Natural killer cell (primary cell): Measurements from ENCODE around the gene DOP1A. TPM values are rescaled to one million over a fixed set of nuclear protein-coding genes. Genes with fewer than 3 reads are reported as not detected.

Experiments
- ATAC-seq, 3 donors: fragments of 150-1000 bp in 2 of 3; fragments of 200-7000 bp in 1 of 3; cut with Tn5 transposase; 1 replicate in 1 of 3; 2 replicates in 2 of 3; pipeline ENCODE4 v1.10.0; 2021; ENCODE audit warnings: mild to moderate bottlenecking in 2 of 3, moderate library complexity in 2 of 3
- DNase-seq, 2 donors: peaks; one replicate each; pipeline versions ENCODE4 v3.0.0 to v3.0.0-alpha.2; 2013 to 2021; ENCODE audit warnings: mixed read lengths in 1 of 2
- H3K27ac ChIP-seq: one replicate; pipeline ENCODE4 v1.5.1; 2013; ENCODE audit warnings: mild to moderate bottlenecking, low read length
- H3K27me3 ChIP-seq: one replicate; pipeline ENCODE4 v1.6.1; 2013; ENCODE audit warnings: low read length; ENCODE audit not compliant: control insufficient read depth, insufficient read depth
- H3K36me3 ChIP-seq: one replicate; pipeline ENCODE4 v1.6.1; 2013; ENCODE audit warnings: low read length; ENCODE audit not compliant: control insufficient read depth, insufficient read depth
- H3K4me1 ChIP-seq: one replicate; pipeline ENCODE4 v1.6.1; 2013; ENCODE audit warnings: low read length; ENCODE audit not compliant: control insufficient read depth, insufficient read depth
- H3K4me3 ChIP-seq: one replicate; pipeline ENCODE4 v1.5.1; 2013; ENCODE audit warnings: low read length
- H3K9me3 ChIP-seq: one replicate; pipeline ENCODE4 v1.6.1; 2013; ENCODE audit warnings: low read length; ENCODE audit not compliant: control insufficient read depth, insufficient read depth
- H3K27ac Mint-ChIP-seq, 2 donors: one replicate each; pipeline ENCODE4 v1.8.0; 2022; ENCODE audit warnings: mild to moderate bottlenecking in 2 of 2, mixed read lengths in 2 of 2, moderate library complexity in 1 of 2
- H3K27me3 Mint-ChIP-seq, 2 donors: one replicate each; pipeline ENCODE4 v1.8.0; 2022; ENCODE audit warnings: low read depth in 2 of 2, mixed read lengths in 2 of 2
- H3K36me3 Mint-ChIP-seq: one replicate; pipeline ENCODE4 v1.8.0; 2022; ENCODE audit warnings: mixed read lengths
- H3K4me1 Mint-ChIP-seq, 2 donors: one replicate each; pipeline ENCODE4 v1.8.0; 2022; ENCODE audit warnings: mixed read lengths in 2 of 2
- H3K4me3 Mint-ChIP-seq: one replicate; pipeline ENCODE4 v1.8.0; 2022; ENCODE audit warnings: mild to moderate bottlenecking, moderate library complexity, mixed read lengths
- H3K9me3 Mint-ChIP-seq, 2 donors: one replicate each; pipeline ENCODE4 v1.8.0; 2022; ENCODE audit warnings: mixed read lengths in 2 of 2
- WGBS: methylation state at CpG from one replicate; pipeline ENCODE4 v1.1.7; 2013; ENCODE audit warnings: missing lambda C conversion rate; ENCODE audit not compliant: insufficient coverage; 5-methylcytosine and 5-hydroxymethylcytosine counted together
- intact Hi-C: fragments of 100-400 bp; cut with micrococcal nuclease; formaldehyde crosslinking; loops from one replicate; pipeline ENCODE4 v1.14.2; 2022
- total RNA-seq, 4 donors: library from RNA; stranded (reverse); fragments of 120-200 nt in 1 of 4; gene quantifications; one replicate each; pipeline versions ENCODE4 v1.2.3 to v1.2.4, GENCODE V29; 2013 to 2022
- TF ChIP-seq, protein P1 (sequence below): fragments of 200-600 bp; IDR thresholded peaks from one replicate; pipeline ENCODE4 v1.8.0; 2022; ENCODE audit warnings: antibody characterized with exemption

The DOP1A gene
- total RNA-seq, 3 donors from 2014 or later (not counting 1 experiment from before 2014, with no cell fraction given) = 23.5 to 36.7 (median 30.1) TPM

DNA sequence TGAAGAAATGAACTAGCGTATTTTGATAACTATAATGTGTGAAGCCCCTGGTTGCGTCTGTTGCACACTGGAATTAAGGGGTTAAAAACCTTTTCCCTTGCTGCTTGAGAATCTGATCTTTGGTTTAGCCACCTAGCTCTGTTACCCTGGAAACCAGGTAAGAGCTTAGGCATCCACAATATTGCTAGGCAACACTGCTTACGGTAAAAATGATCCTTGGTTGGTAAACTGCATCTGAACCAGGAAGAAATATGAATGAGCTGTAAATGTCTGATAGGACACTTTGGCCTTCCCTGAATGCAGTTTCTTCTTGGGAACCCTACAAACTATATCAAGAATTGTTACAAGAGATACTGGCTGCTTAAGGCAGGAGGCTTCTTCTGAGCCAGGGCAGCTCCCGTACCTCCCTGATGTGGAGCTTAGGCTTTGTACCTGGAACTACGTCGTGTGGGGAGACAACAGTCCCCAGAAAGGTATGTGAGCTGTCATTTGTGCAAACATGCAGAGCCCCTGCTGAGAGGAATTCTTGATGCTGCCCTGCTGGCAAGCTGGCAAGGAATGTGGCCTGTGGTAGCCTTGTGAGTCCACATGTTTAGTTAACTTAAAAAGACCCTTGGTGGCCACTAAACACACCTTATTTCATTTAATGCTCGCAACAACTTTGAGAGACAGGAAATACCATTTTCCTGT is 20.3 kb upstream of the DOP1A start:
- intact Hi-C loops = no loop called here
- Histone ChIP-seq H3K4me3 (no peak overlapping the region), H3K9me3 (no peaks in the 10 kb centered on the region), H3K36me3 (no peaks in the 10 kb centered on the region), H3K27me3 (no peaks in the 10 kb centered on the region), H3K27ac (no peak overlapping the region), H3K4me1 (no peaks in the 10 kb centered on the region)
- Mint-ChIP-seq H3K9me3 (no peaks in the 10 kb centered on the region), H3K4me1 (no peaks in the 10 kb centered on the region), H3K27ac (no peak overlapping the region), H3K4me3 (no peak overlapping the region), H3K27me3 (no peaks in the 10 kb centered on the region), H3K36me3 (no peaks in the 10 kb centered on the region)
- no peak for DNase-seq
- 93% methylated on average over 7 of the region's 7 CpGs for WGBS
- ATAC-seq = no peak
- TF ChIP-seq, protein P1, sequence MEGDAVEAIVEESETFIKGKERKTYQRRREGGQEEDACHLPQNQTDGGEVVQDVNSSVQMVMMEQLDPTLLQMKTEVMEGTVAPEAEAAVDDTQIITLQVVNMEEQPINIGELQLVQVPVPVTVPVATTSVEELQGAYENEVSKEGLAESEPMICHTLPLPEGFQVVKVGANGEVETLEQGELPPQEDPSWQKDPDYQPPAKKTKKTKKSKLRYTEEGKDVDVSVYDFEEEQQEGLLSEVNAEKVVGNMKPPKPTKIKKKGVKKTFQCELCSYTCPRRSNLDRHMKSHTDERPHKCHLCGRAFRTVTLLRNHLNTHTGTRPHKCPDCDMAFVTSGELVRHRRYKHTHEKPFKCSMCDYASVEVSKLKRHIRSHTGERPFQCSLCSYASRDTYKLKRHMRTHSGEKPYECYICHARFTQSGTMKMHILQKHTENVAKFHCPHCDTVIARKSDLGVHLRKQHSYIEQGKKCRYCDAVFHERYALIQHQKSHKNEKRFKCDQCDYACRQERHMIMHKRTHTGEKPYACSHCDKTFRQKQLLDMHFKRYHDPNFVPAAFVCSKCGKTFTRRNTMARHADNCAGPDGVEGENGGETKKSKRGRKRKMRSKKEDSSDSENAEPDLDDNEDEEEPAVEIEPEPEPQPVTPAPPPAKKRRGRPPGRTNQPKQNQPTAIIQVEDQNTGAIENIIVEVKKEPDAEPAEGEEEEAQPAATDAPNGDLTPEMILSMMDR = no peak

DNA sequence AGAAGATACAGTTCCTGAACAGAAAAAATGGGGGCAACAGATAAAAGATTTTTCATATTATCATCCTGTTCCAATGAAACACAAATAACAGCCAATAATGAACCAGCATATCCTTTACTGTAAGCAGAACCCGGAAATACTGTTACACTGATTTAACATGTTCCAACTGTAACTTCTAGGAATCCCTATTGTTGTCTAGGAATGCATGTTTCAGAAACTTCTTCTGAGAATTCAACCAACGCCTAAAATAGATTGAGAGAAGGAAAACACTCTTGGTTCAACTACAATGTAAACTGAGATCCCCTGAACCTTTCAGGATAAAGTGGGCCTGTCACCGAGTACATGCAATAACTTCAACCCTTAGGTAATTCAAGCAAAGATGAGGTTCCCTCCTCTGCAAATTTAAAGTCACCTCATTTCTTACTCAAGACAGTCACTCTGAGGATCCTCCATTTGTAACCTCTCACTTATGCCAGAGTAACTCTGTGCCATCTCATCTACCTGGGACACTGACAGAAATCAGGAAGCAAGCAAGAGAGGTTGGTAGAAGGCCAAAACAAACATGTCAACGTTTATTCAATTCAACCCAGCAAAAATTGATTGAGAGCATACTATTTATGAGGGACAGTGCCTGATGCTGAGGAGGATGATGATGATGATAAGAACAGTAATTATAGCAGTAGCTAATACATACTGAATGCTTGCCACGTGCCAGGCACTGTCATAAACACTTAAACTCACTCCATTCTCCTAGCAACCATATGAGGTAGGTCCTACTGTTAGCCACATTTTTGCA is 15.9 kb upstream of the DOP1A start:
- H3K36me3 Mint-ChIP-seq = no peaks in the 10 kb centered on the region
- Histone ChIP-seq H3K27ac (no peak overlapping the region), H3K27me3 (no peaks in the 10 kb centered on the region), H3K9me3 (no peaks in the 10 kb centered on the region), H3K36me3 (no peaks in the 10 kb centered on the region), H3K4me1 (no peaks in the 10 kb centered on the region), H3K4me3 (no peak overlapping the region)
- H3K4me1 Mint-ChIP-seq = no peaks in the 10 kb centered on the region
- no peaks in the 10 kb centered on the region for H3K9me3 Mint-ChIP-seq
- no peaks in the 10 kb centered on the region for H3K27me3 Mint-ChIP-seq
- no peak overlapping the region for H3K27ac Mint-ChIP-seq
- ATAC-seq (no peak), DNase-seq (no peak)
- TF ChIP-seq, protein P1 = no peak
- intact Hi-C loops = no loop called here
- 81% methylated on average over 5 of the region's 5 CpGs for WGBS
- no peak overlapping the region for H3K4me3 Mint-ChIP-seq

DNA sequence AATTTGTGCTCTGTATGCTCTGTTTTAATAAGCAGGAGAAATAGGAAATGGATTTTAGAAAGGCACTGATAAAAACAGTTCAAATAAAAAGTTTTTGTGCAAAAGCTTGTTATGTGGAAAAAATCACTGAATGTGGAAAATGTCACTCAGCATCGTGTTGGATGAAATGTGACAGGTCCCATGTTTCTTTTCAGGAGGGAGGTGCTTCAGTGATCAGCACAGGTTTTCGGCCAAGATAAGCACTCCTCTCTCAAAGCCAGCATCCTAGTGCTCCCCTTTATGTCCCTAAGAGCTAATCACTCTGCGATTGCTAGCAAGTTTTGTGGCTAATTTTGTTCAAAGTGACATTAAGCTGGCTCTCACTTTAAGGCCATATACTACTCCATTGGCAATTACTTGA is 13.8 kb upstream of the DOP1A start:
- H3K9me3 ChIP-seq = no peaks in the 10 kb centered on the region
- no peaks in the 10 kb centered on the region for H3K27me3 Mint-ChIP-seq
- H3K4me3 Mint-ChIP-seq = no peak overlapping the region
- DNase-seq (no peak), ATAC-seq (no peak)
- H3K36me3 ChIP-seq = peaks cover 7% of the 10 kb centered on the region
- H3K4me1 ChIP-seq = no peaks in the 10 kb centered on the region
- intact Hi-C loops = no loop called here
- no peak overlapping the region for H3K27ac ChIP-seq
- H3K4me1 Mint-ChIP-seq = no peaks in the 10 kb centered on the region
- no peak overlapping the region for H3K27ac Mint-ChIP-seq
- no peaks in the 10 kb centered on the region for H3K36me3 Mint-ChIP-seq
- 97% methylated on average over 3 of the region's 3 CpGs for WGBS
- H3K4me3 ChIP-seq = no peak overlapping the region
- no peaks in the 10 kb centered on the region for H3K9me3 Mint-ChIP-seq
- no peaks in the 10 kb centered on the region for H3K27me3 ChIP-seq
- TF ChIP-seq, protein P1 = no peak
